IPS-20b (cell line): ENCODE results near the gene TLE1.
"Not testable (repeated sequence)": the region's sequence is repeated elsewhere in the genome, so short reads cannot be mapped to it uniquely, and the experiment has no call there.

Source experiments
- H3K27ac ChIP-seq: one replicate; pipeline ENCODE4 v1.5.1; 2013; ENCODE audit warnings: low read length
- H3K27me3 ChIP-seq: 2 replicates; pipeline ENCODE4 v1.6.1; 2013; ENCODE audit warnings: mild to moderate bottlenecking, low read length, inconsistent platforms; ENCODE audit not compliant: insufficient read depth
- H3K36me3 ChIP-seq: 2 replicates; pipeline ENCODE4 v1.6.1; 2013; ENCODE audit warnings: low read depth, mild to moderate bottlenecking, inconsistent platforms, low read length, moderate library complexity; ENCODE audit not compliant: insufficient read depth
- H3K4me1 ChIP-seq: 2 replicates; pipeline ENCODE4 v1.6.1; 2013; ENCODE audit warnings: mild to moderate bottlenecking, control low read depth, inconsistent platforms, low read length, moderate library complexity; ENCODE audit not compliant: insufficient read depth
- H3K4me3 ChIP-seq: 2 replicates; pipeline ENCODE4 v1.5.1; 2013; ENCODE audit warnings: mild to moderate bottlenecking, low read length, inconsistent platforms
- H3K9ac ChIP-seq: 2 replicates; pipeline ENCODE4 v1.6.1; 2013; ENCODE audit warnings: low read depth, mild to moderate bottlenecking, inconsistent platforms, low read length, moderate library complexity
- H3K9me3 ChIP-seq: 2 replicates; pipeline ENCODE4 v1.6.1; 2013; ENCODE audit warnings: mild to moderate bottlenecking, low read depth, low read length, inconsistent platforms; ENCODE audit not compliant: insufficient read depth

TLE1 gene

GRCh38 chr9:81616141-81616540, 73.2 kb downstream of the TLE1 start:
- Histone ChIP-seq H3K9ac (no peak overlapping the region), H3K36me3 (peaks cover 89% of the 10 kb centered on the region), H3K4me3 (no peak overlapping the region)

GRCh38 chr9:81614335-81614734, 75.0 kb downstream of the TLE1 start:
- Histone ChIP-seq H3K4me3 (no peak overlapping the region), H3K27me3 (no peaks in the 10 kb centered on the region), H3K36me3 (peaks cover 91% of the 10 kb centered on the region), H3K9me3 (no peaks in the 10 kb centered on the region), H3K9ac (no peak overlapping the region), H3K27ac (no peak overlapping the region), H3K4me1 (no peaks in the 10 kb centered on the region)

More at GRCh38 chr9:81616141-81616540, 73.2 kb downstream of the TLE1 start:
- Histone ChIP-seq H3K4me1 (peaks cover 6% of the 10 kb centered on the region), H3K27ac (no peak overlapping the region), H3K9me3 (no peaks in the 10 kb centered on the region), H3K27me3 (no peaks in the 10 kb centered on the region)

DNA sequence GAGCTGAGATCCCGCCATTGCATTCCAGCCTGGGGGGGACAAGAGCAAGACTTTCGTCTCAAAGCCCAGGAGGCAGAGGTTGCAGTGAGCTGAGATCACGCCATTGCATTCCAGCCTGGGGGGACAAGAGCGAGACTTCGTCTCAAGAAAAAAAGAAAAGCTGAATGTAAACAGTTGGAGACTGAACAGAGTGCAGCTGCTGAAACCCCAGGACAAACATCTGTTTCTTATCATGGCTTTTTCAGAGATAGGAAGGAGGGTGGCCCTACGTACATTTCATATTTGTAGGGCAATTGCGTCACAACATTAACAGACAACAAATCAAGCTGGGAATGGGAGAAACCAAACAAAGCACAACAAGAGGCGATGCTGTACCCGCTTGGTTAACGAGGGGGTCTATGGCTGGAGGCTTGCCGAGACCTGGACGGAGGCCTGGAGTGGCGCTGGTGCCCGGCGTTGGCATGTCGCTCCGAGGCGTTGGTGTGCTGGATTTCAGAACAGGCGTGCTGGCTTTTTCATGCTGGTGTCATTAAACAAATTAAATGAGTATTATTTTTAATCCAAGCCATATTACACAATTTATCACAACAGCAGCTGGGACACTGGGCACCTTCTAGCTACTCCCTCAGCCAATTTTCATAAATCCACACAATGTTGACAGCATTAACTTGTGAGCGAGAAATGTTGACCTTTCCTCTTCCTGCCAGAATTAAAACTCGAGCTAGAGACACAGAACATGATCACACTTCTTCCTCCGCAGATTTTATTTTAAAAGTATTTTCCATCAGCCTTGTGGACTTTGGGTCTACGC, 76.1 kb downstream of the TLE1 start:
- Histone ChIP-seq H3K4me1 (no peaks in the 10 kb centered on the region), H3K27me3 (no peaks in the 10 kb centered on the region), H3K9me3 (no peaks in the 10 kb centered on the region), H3K36me3 (peaks cover 91% of the 10 kb centered on the region), H3K4me3 (no peak overlapping the region), H3K9ac (no peak overlapping the region), H3K27ac (no peak overlapping the region)

GRCh38 chr9:81611664-81612063, 77.7 kb downstream of the TLE1 start:
- no peak overlapping the region for H3K27ac ChIP-seq
- H3K9ac ChIP-seq = no peak overlapping the region
- H3K27me3 ChIP-seq = no peaks in the 10 kb centered on the region
- H3K36me3 ChIP-seq = peaks cover 95% of the 10 kb centered on the region
- H3K4me1 ChIP-seq = no peaks in the 10 kb centered on the region
- H3K4me3 ChIP-seq = no peak overlapping the region
- no peaks in the 10 kb centered on the region for H3K9me3 ChIP-seq

- Histone ChIP-seq H3K4me1 (no peaks in the 10 kb centered on the region), H3K9ac (no peak overlapping the region), H3K4me3 (no peak overlapping the region), H3K27me3 (no peaks in the 10 kb centered on the region), H3K27ac (no peak overlapping the region), H3K36me3 (peaks cover 90% of the 10 kb centered on the region), H3K9me3 (no peaks in the 10 kb centered on the region)
These were observed 78.6 kb downstream of the TLE1 start for GRCh38 chr9:81610740-81611107.

- H3K9ac ChIP-seq = no peak overlapping the region
- no peak overlapping the region for H3K4me3 ChIP-seq
- H3K27ac ChIP-seq = no peak overlapping the region
- H3K9me3 ChIP-seq = no peaks in the 10 kb centered on the region
- H3K36me3 ChIP-seq = peaks cover 86% of the 10 kb centered on the region
- no peaks in the 10 kb centered on the region for H3K27me3 ChIP-seq
- H3K4me1 ChIP-seq = no peaks in the 10 kb centered on the region
These were observed 79.3 kb downstream of the TLE1 start for GRCh38 chr9:81609782-81610739.

- no peaks in the 10 kb centered on the region for H3K4me1 ChIP-seq
- H3K9me3 ChIP-seq = no peaks in the 10 kb centered on the region
- peaks cover 90% of the 10 kb centered on the region for H3K36me3 ChIP-seq
- no peak overlapping the region for H3K4me3 ChIP-seq
- no peak overlapping the region for H3K27ac ChIP-seq
- no peak overlapping the region for H3K9ac ChIP-seq
- H3K27me3 ChIP-seq = no peaks in the 10 kb centered on the region
These were observed 81.1 kb downstream of the TLE1 start for GRCh38 chr9:81608289-81608657.

GRCh38 chr9:81607593-81608288, 81.6 kb downstream of the TLE1 start:
- H3K4me1 ChIP-seq = no peaks in the 10 kb centered on the region
- no peak overlapping the region for H3K27ac ChIP-seq

GRCh38 chr9:81606261-81606660, 83.1 kb downstream of the TLE1 start:
- H3K27me3 ChIP-seq, H3K27ac ChIP-seq, H3K4me3 ChIP-seq, H3K9ac ChIP-seq, H3K9me3 ChIP-seq: not testable (repeated sequence)
- peaks cover 13% of the 10 kb centered on the region; the same call in 1 of the 2 replicates for H3K4me1 ChIP-seq
- peaks cover 90% of the 10 kb centered on the region for H3K36me3 ChIP-seq

More at GRCh38 chr9:81607593-81608288, 81.6 kb downstream of the TLE1 start:
- Histone ChIP-seq H3K36me3 (peaks cover 90% of the 10 kb centered on the region), H3K9ac (no peak overlapping the region), H3K9me3 (no peaks in the 10 kb centered on the region), H3K27me3 (no peaks in the 10 kb centered on the region), H3K4me3 (no peak overlapping the region)

GRCh38 chr9:81605170-81605670, 84.1 kb downstream of the TLE1 start:
- Histone ChIP-seq H3K27ac (no peak overlapping the region), H3K27me3 (no peaks in the 10 kb centered on the region), H3K4me1 (peaks cover 22% of the 10 kb centered on the region; the same call in 1 of the 2 replicates), H3K9me3 (no peaks in the 10 kb centered on the region), H3K36me3 (peaks cover 87% of the 10 kb centered on the region), H3K9ac (no peak overlapping the region), H3K4me3 (no peak overlapping the region)
